ENCODE data around the gene MAST4.

GRCh38 chr5:66628561-66628960 lies 32.4 kb downstream of the MAST4 start:
- TF ChIP-seq, protein P1, sequence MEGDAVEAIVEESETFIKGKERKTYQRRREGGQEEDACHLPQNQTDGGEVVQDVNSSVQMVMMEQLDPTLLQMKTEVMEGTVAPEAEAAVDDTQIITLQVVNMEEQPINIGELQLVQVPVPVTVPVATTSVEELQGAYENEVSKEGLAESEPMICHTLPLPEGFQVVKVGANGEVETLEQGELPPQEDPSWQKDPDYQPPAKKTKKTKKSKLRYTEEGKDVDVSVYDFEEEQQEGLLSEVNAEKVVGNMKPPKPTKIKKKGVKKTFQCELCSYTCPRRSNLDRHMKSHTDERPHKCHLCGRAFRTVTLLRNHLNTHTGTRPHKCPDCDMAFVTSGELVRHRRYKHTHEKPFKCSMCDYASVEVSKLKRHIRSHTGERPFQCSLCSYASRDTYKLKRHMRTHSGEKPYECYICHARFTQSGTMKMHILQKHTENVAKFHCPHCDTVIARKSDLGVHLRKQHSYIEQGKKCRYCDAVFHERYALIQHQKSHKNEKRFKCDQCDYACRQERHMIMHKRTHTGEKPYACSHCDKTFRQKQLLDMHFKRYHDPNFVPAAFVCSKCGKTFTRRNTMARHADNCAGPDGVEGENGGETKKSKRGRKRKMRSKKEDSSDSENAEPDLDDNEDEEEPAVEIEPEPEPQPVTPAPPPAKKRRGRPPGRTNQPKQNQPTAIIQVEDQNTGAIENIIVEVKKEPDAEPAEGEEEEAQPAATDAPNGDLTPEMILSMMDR (IDR thresholded peaks at IDR 0.05): no peak
- TF ChIP-seq POLR2A (IDR thresholded peaks at IDR 0.05): no peak
